SK-N-MC (cell line): Measurements from ENCODE around the gene CWC27.

Experiments used
- EZH2 ChIP-seq: fragments of 200-600 bp; sonication (generic); IDR thresholded peaks from one replicate; pipeline ENCODE4 v1.6.1; 2017; ENCODE audit warnings: antibody characterized with exemption
- FOXP2 ChIP-seq: optimal IDR thresholded peaks from 2 replicates; pipeline ENCODE3; 2011; ENCODE audit warnings: mild to moderate bottlenecking, moderate library complexity; ENCODE audit not compliant: insufficient read depth; ENCODE audit errors: extremely low read length, control extremely low read depth
- POLR2AphosphoS5 ChIP-seq: IDR thresholded peaks from 2 replicates; pipeline ENCODE4 v1.6.1; 2012; ENCODE audit warnings: mild to moderate bottlenecking, low read depth, low read length, borderline replicate concordance

DNA sequence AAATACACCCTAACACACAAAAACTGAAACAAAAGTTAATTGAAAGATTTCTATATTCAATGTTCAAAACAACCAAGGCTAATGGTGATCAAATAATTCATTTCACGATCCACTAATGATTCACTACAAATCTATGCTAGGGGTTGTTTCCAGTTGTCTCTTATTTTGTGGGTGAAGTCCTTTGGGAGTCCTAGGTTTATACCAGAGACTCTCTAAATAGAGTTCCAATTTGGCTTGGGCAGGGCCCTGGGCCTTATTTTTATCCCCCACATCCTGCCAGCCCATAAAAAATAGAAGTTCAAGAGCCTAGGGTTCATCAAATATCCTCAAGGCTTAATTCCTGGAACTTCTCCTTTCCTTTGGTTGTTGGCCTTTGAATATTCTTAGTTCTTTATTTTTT lies 26.3 kb upstream of the CWC27 start:
- TF ChIP-seq EZH2: no peak
- no peak for TF ChIP-seq POLR2AphosphoS5
- no peak for TF ChIP-seq FOXP2
